Activated T-helper 1 cell treated with anti-CD3 and anti-CD28 coated beads, Interleukin-2, amount 50 U/mL, for 16 hours (primary cell): ENCODE measurements around the gene SLC11A2.

Source experiments
- DNase-seq, 2 donors: peaks; one replicate each; pipeline ENCODE4 v3.0.0-alpha.2; 2020; ENCODE audit warnings: low read depth in 1 of 2, low spot score in 1 of 2

Gene SLC11A2

GRCh38 chr12:51025836-51026638 is at the start of gene SLC11A2:
TSS of gene SLC11A2 (minus strand) at chr12:51026384. CDS start at chr12:51010728, 15,656 bp downstream.
- peak; percentile 75 to 86 for DNase-seq

DNA sequence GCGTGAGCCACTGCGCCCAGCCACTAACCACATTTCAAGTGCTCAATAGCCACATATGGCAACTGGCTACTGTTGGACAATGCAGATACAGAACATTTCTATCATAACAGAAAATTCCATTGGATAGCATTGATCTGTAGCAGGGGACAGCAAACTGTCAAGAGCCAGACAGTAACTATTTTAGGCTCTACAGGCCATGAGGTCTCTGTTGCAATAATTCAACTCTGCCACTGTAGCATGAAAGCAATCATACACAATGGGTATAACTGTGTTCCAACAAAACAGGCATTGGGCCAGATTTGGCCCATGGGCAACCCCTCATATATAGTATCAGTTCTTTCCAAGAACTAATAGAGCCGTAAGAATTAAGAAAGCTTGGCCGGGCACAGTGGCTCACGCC is 49.2 kb upstream of the SLC11A2 start:
- no peak for DNase-seq

DNA sequence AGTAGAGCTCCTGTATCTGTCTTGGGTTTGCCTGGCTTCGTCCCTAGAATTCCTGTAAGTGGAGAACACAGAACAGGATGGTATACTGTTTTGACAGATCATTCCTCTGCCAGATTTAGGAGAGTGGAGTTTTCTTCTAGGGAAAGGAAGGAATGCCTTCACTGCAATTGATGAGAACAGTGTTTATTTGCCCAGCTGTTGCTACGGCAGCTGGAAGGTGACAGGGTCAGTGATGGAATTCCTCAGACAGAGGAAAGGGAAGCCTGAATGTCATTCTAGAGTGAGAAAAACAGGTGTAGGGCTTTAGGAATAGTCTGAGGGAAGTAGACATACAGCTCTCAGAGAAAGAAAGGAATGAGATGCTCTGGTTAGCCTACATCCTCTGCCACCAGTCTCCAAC is 45.5 kb upstream of the SLC11A2 start:
- no peak for DNase-seq

DNA sequence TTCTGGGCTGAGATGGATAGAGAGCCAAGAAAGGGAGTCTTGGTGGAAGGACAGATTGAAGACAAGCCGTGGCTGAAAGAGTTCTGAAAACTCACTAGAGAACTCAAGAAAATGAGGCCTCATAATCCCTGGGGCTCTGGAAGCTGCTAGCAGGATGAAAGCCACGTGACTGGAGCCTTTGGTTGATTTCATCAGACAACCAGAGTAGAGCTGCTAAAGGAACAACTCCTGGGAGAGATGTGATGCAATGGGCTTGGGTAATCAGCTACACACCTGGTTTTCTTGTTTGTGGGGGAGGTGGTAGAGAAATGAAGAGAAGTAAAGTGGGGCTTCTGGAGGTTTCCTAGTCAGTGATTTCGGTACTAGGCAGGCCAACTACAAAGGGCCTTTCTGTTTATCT is 43.8 kb upstream of the SLC11A2 start:
- DNase-seq = no peak

GRCh38 chr12:51067771-51068170 is 41.6 kb upstream of the SLC11A2 start:
- no peak for DNase-seq

- DNase-seq = no peak
Observed at GRCh38 chr12:51067229-51067628, 41.0 kb upstream of the SLC11A2 start.

GRCh38 chr12:51065530-51065929 is 39.3 kb upstream of the SLC11A2 start:
- no peak for DNase-seq

GRCh38 chr12:51062631-51063397 is 36.6 kb upstream of the SLC11A2 start:
- no peak for DNase-seq

DNA sequence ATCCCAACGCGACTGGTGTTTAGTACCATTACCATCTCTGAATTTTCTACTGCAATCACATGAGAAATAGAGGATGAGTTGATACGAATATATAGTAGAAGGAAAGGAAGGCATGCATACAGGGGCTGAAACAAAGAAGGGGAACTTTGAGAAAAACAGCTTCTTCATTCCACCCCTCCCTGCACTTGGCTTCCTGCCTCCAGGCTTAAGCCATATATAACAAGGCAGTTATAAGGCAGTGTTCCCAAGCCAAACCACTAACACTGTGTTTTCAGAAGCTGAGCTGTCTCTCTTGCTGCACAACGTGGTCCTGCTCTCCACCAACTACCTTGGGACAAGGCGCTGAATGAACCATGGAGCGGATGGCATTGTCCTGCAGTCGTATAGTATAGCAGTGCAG is 32.9 kb upstream of the SLC11A2 start:
- no peak for DNase-seq

DNA sequence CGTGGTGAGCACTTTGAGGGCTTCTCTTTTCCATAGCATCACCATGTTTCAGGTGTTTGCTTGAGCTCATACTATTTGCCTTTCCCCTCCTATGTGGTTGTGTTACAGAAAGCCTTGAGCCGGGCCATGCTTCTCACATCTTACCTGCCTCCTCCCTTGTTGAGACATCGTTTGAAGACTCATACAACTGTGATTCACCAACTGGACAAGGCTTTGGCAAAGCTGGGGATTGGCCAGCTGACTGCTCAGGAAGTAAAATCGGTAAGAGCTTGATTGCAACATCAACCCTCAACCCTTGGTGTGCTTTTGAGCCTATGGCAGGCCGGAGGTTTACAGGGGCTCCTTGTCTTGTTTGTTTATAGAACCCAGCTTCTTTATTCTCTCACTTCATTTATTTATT is 30.1 kb upstream of the SLC11A2 start:
- no peak for DNase-seq

GRCh38 chr12:51055060-51055459 is 28.9 kb upstream of the SLC11A2 start:
- no peak for DNase-seq

DNA sequence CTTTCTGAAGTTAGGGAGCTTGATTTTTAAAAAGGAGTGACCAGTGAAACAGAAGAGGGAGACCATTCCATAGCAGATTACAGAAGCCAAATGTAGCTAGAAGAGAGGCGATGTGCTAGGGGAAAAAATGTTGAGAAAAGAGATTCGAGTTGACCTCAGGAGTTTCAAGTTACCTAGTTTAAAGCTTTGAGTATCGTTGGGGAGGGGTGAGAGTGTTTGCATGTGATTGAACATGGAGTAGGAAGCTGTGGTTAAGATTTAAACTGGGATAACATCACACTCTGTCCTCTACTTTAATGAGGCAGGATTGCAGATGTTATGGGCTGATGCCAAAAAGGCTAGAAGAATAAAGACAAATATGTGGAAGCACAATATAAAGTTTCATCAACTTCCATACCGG is 25.6 kb upstream of the SLC11A2 start:
- DNase-seq = no peak

DNA sequence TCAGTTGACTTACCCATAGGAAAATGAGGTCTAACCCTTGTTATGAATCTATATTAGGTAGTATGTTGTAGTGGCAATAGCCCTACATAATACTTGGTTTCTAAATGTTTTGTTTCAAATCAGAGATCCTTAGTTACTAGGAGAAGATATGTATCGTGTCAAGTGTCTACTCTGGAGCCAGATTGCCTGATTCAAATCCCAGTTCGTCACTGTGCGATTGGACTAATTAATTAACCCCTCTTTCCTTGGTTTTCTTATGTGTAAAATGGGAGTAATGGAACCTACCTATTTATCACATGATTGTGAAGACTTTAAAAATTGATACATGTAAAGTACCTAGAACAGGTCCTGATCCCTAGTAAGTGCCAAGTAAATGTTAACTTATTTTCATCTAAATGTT is 23.3 kb upstream of the SLC11A2 start:
- DNase-seq = no peak

GRCh38 chr12:51048661-51049251 is 22.6 kb upstream of the SLC11A2 start:
- no peak for DNase-seq

- DNase-seq = peak; percentile 74 to 83
Observed at GRCh38 chr12:51047655-51048540, 21.7 kb upstream of the SLC11A2 start, which contains the start of gene LETMD1. TSS of gene LETMD1 (plus strand) at chr12:51048327. CDS start at chr12:51048357, 30 bp downstream.

GRCh38 chr12:51036279-51036678 is 10.1 kb upstream of the SLC11A2 start:
- DNase-seq = no peak

DNA sequence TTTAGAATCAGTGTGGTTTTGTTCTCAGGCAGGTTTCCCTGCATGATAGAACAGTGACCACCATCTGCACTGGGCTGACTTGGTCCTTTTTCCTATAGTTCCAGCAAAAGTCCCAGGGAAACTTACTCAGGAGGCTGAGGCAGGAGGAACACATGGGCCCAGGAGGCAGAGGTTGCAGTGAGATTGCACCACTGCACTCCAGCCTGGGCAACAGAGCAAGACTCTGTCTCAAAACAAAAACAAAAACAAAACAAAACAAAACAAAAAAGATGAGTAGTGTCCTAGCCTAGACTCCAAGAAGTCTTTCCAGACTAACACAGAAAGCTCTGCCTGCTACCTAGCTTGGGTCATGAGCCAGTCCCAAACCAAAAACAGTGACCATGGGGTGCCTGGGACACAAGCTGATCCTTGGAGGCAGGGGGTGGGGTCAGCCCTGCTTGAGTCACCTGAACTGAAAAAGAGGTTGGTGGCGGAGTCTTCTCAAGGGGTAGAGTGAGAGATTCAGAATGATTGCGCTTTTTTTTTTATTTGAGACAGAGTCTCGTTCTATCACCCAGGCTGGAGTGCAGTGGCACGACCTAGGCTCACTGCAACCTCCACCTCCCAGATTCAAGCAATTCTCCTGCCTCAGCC is 7.4 kb upstream of the SLC11A2 start:
- DNase-seq = no peak

DNA sequence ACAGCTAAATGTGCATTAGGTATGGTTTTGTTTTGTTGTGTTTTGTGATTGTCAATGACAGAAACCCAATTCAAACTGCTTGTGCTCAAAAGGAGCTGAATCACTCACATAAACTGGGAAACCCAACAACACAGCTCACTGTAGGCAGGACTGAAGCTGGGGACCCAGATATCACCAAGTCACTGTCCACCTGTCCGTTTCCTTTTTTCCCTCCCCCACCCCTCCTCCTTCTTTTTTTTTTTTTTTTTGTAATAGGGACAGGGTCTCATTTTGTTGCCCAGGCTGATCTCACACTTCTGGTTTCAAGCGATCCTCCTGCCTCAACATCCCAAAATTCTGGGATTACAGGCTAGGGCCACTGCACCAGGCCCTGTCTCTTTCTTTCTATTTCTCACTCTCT is 6.9 kb upstream of the SLC11A2 start:
- DNase-seq = no peak

DNA sequence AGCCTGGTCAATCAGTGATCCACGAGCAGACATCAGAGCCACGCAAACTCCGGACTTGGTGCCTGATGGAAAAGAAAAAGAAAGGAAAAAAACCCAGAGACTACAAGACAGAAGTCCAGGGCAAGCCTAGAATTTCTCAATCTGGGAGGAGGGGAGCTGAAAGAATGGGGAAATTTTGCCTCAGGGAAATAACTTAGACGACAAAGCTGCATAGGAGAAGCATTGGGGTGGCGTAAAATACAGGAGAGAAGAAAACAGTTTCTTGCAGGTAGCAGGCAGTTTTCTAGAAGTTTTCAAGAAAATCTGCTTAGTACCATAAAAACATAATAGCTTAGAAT is 2.6 kb upstream of the SLC11A2 start:
- no peak for DNase-seq

- DNase-seq = no peak
Observed at GRCh38 chr12:51028126-51028812, 2.1 kb upstream of the SLC11A2 start.
